ENCODE data around the gene MRPS11. TPM values are rescaled to one million over a fixed set of nuclear protein-coding genes. Genes with fewer than 3 reads are reported as not detected.
"Not testable (repeated sequence)": the region's sequence is repeated elsewhere in the genome, so short reads cannot be mapped to it uniquely, and the experiment has no call there.

Gene MRPS11
- total and polyA plus RNA-seq, 2 donors from 2014 or later: 35.2 to 96.8 TPM

- intact Hi-C loops (cut with DNase I): no loop called here
- Histone ChIP-seq H3K4me1 (ENCODE audit: control insufficient read depth in 2 of 3, insufficient read depth in 2 of 3, low read depth in 1 of 3, low read length in 3 of 3) (no peaks in the 10 kb centered on the region), H3K27ac (ENCODE audit: low read depth in 2 of 2, low read length in 2 of 2) (no peak overlapping the region), H3K9ac (ENCODE audit: low read length in 3 of 3) (no peak overlapping the region), H3K27me3 (ENCODE audit: control insufficient read depth, insufficient read depth, low read length) (no peaks in the 10 kb centered on the region), H3K9me3 (ENCODE audit: control insufficient read depth in 2 of 3, insufficient read depth in 1 of 3, low read length in 3 of 3) (no peaks in the 10 kb centered on the region), H3K4me3 (ENCODE audit: low read length in 3 of 3) (no peak overlapping the region), H3K36me3 (ENCODE audit: control insufficient read depth in 2 of 3, insufficient read depth in 3 of 3, low read length in 3 of 3) (no peaks in the 10 kb centered on the region)
- TF ChIP-seq CTCF (IDR thresholded peaks at IDR 0.05; ENCODE audit: borderline replicate concordance, extremely low read depth, insufficient read depth): no peak
- DNase-seq (no peak), FAIRE-seq (no peak)
Observed at GRCh38 chr15:88430051-88430450, 37.5 kb upstream of the MRPS11 start.

- H3K27ac ChIP-seq (ENCODE audit: low read depth in 2 of 2, low read length in 2 of 2): no peak overlapping the region
- no peak for TF ChIP-seq CTCF (IDR thresholded peaks at IDR 0.05; ENCODE audit: borderline replicate concordance, extremely low read depth, insufficient read depth)
- FAIRE-seq: no peak
- intact Hi-C loops (cut with DNase I): no loop called here
- no peaks in the 10 kb centered on the region for H3K36me3 ChIP-seq (ENCODE audit: control insufficient read depth in 2 of 3, insufficient read depth in 3 of 3, low read length in 3 of 3)
- no peaks in the 10 kb centered on the region for H3K9me3 ChIP-seq (ENCODE audit: control insufficient read depth in 2 of 3, insufficient read depth in 1 of 3, low read length in 3 of 3)
- DNase-seq: no peak
- no peak overlapping the region for H3K4me3 ChIP-seq (ENCODE audit: low read length in 3 of 3)
- no peaks in the 10 kb centered on the region for H3K27me3 ChIP-seq (ENCODE audit: control insufficient read depth, insufficient read depth, low read length)
- no peak overlapping the region for H3K9ac ChIP-seq (ENCODE audit: low read length in 3 of 3)
- H3K4me1 ChIP-seq (ENCODE audit: control insufficient read depth in 2 of 3, insufficient read depth in 2 of 3, low read depth in 1 of 3, low read length in 3 of 3): no peaks in the 10 kb centered on the region
Observed at GRCh38 chr15:88431441-88431840, 36.1 kb upstream of the MRPS11 start.

GRCh38 chr15:88433046-88433685, 34.3 kb upstream of the MRPS11 start:
- Histone ChIP-seq H3K9me3 (ENCODE audit: control insufficient read depth in 2 of 3, insufficient read depth in 1 of 3, low read length in 3 of 3) (no peaks in the 10 kb centered on the region), H3K4me3 (ENCODE audit: low read length in 3 of 3) (no peak overlapping the region), H3K27me3 (ENCODE audit: control insufficient read depth, insufficient read depth, low read length) (no peaks in the 10 kb centered on the region), H3K36me3 (ENCODE audit: control insufficient read depth in 2 of 3, insufficient read depth in 3 of 3, low read length in 3 of 3) (no peaks in the 10 kb centered on the region), H3K9ac (ENCODE audit: low read length in 3 of 3) (no peak overlapping the region), H3K4me1 (ENCODE audit: control insufficient read depth in 2 of 3, insufficient read depth in 2 of 3, low read depth in 1 of 3, low read length in 3 of 3) (no peaks in the 10 kb centered on the region), H3K27ac (ENCODE audit: low read depth in 2 of 2, low read length in 2 of 2) (no peak overlapping the region)
- FAIRE-seq: no peak
- DNase-seq: no peak
- intact Hi-C loops (cut with DNase I): no loop called here
- TF ChIP-seq CTCF (IDR thresholded peaks at IDR 0.05; ENCODE audit: borderline replicate concordance, extremely low read depth, insufficient read depth): no peak

- H3K4me3 ChIP-seq (ENCODE audit: low read length in 3 of 3); H3K27ac ChIP-seq (ENCODE audit: low read depth in 2 of 2, low read length in 2 of 2); FAIRE-seq; H3K36me3 ChIP-seq (ENCODE audit: control insufficient read depth in 2 of 3, insufficient read depth in 3 of 3, low read length in 3 of 3); H3K27me3 ChIP-seq (ENCODE audit: control insufficient read depth, insufficient read depth, low read length); H3K9ac ChIP-seq (ENCODE audit: low read length in 3 of 3); intact Hi-C loops (cut with DNase I); H3K9me3 ChIP-seq (ENCODE audit: control insufficient read depth in 2 of 3, insufficient read depth in 1 of 3, low read length in 3 of 3); H3K4me1 ChIP-seq (ENCODE audit: control insufficient read depth in 2 of 3, insufficient read depth in 2 of 3, low read depth in 1 of 3, low read length in 3 of 3): not testable (repeated sequence)
- peak in 1 of 5 donors; percentile 24 for DNase-seq
Observed at GRCh38 chr15:88434106-88434505, 33.4 kb upstream of the MRPS11 start.

All from kidney (tissue), 14 donors.